GM23248 (cell line): ENCODE data around the gene SART1. TPM values are rescaled to one million over a fixed set of nuclear protein-coding genes. Genes with fewer than 3 reads are reported as not detected.

ENCODE experiments used
- DNase-seq: peaks from one replicate; pipeline ENCODE4 v3.0.0-alpha.2; 2015
- H2AFZ ChIP-seq: fragments of 200-600 bp; sonication (generic); 2 replicates; pipeline ENCODE4 v1.6.1; 2016; ENCODE audit warnings: antibody characterized with exemption
- H3F3A ChIP-seq: fragments of 200-600 bp; sonication (generic); 2 replicates; pipeline ENCODE4 v1.6.1; 2016; ENCODE audit warnings: mild to moderate bottlenecking, antibody characterized with exemption, mixed run types; ENCODE audit not compliant: insufficient read depth
- H3K27ac ChIP-seq: fragments of 200-600 bp; sonication (generic); 2 replicates; pipeline ENCODE4 v1.5.1; 2016; ENCODE audit warnings: mild to moderate bottlenecking
- H3K27me3 ChIP-seq: fragments of 200-600 bp; sonication (generic); replicated peaks from 2 replicates; pipeline ENCODE4 v1.6.1; 2016; ENCODE audit warnings: mild to moderate bottlenecking; ENCODE audit not compliant: insufficient read depth
- H3K36me3 ChIP-seq: fragments of 200-600 bp; sonication (generic); 2 replicates; pipeline ENCODE4 v1.6.1; 2016; ENCODE audit warnings: low read depth, mild to moderate bottlenecking
- H3K4me1 ChIP-seq: fragments of 200-600 bp; sonication (generic); 2 replicates; pipeline ENCODE4 v1.6.1; 2016; ENCODE audit warnings: mild to moderate bottlenecking; ENCODE audit not compliant: insufficient read depth
- H3K4me2 ChIP-seq: fragments of 200-600 bp; sonication (generic); one replicate; pipeline ENCODE4 v1.6.1; 2016; ENCODE audit warnings: mild to moderate bottlenecking; ENCODE audit not compliant: unreplicated experiment
- H3K4me3 ChIP-seq: fragments of 200-600 bp; sonication (generic); 2 replicates; pipeline ENCODE4 v1.5.1; 2016; ENCODE audit warnings: mild to moderate bottlenecking
- H3K79me2 ChIP-seq: fragments of 200-600 bp; sonication (generic); 2 replicates; pipeline ENCODE4 v1.6.1; 2016; ENCODE audit warnings: mild to moderate bottlenecking; ENCODE audit not compliant: insufficient read depth
- H3K9ac ChIP-seq: fragments of 200-600 bp; sonication (generic); 2 replicates; pipeline ENCODE4 v1.6.1; 2016; ENCODE audit warnings: mild to moderate bottlenecking
- H3K9me2 ChIP-seq: fragments of 200-600 bp; sonication (generic); 2 replicates; pipeline ENCODE4 v1.6.1; 2016; ENCODE audit warnings: mixed run types, mild to moderate bottlenecking, moderate library complexity; ENCODE audit not compliant: insufficient read depth
- H3K9me3 ChIP-seq: fragments of 200-600 bp; sonication (generic); one replicate; pipeline ENCODE4 v1.6.1; 2017; ENCODE audit warnings: low read depth
- H4K20me1 ChIP-seq: fragments of 200-600 bp; sonication (generic); 2 replicates; pipeline ENCODE4 v1.6.0; 2016; ENCODE audit not compliant: insufficient read depth
- EZH2 ChIP-seq: fragments of 200-600 bp; sonication (generic); IDR thresholded peaks from 2 replicates; pipeline ENCODE4 v1.6.1; 2018; ENCODE audit warnings: antibody characterized with exemption, mild to moderate bottlenecking; ENCODE audit not compliant: insufficient read depth, poor library complexity, severe bottlenecking
- EZH2phosphoT487 ChIP-seq: fragments of 200-600 bp; sonication (generic); IDR thresholded peaks from 2 replicates; pipeline ENCODE4 v1.6.1; 2018; ENCODE audit warnings: antibody characterized with exemption, moderate library complexity, mild to moderate bottlenecking, low read depth; ENCODE audit not compliant: insufficient read depth
- WGBS, 2 experiments: methylation state at CpG; one replicate each; pipeline ENCODE4 v1.1.6; 2015 to 2017; ENCODE audit warnings: low lambda C conversion rate in 2 of 2, low coverage in 1 of 2; ENCODE audit errors: missing lambda C conversion rate in 2 of 2; 5-methylcytosine and 5-hydroxymethylcytosine counted together
- in situ Hi-C: fragments of 300-500 bp; cut with MboI; formaldehyde crosslinking; loops from 2 replicates; pipeline ENCODE4 v1.15.0; 2020
- polyA plus RNA-seq: library from polyadenylated mRNA; unstranded; fragments of >200 nt; fragmentation: Nextera tagmentation; extraction: Ambion mirVana; gene quantifications from 2 replicates; pipeline ENCODE4 v1.2.1, GENCODE V29; 2016
- total RNA-seq: library from RNA; depleted of rRNA; stranded (reverse); fragments of >200 nt; shearing (Covaris generic); gene quantifications from 2 replicates; pipeline ENCODE4 v1.2.3, GENCODE V29; 2014

The SART1 gene
- total and polyA plus RNA-seq, 2 experiments from 2014 or later: 27.7 to 48.6 TPM

DNA sequence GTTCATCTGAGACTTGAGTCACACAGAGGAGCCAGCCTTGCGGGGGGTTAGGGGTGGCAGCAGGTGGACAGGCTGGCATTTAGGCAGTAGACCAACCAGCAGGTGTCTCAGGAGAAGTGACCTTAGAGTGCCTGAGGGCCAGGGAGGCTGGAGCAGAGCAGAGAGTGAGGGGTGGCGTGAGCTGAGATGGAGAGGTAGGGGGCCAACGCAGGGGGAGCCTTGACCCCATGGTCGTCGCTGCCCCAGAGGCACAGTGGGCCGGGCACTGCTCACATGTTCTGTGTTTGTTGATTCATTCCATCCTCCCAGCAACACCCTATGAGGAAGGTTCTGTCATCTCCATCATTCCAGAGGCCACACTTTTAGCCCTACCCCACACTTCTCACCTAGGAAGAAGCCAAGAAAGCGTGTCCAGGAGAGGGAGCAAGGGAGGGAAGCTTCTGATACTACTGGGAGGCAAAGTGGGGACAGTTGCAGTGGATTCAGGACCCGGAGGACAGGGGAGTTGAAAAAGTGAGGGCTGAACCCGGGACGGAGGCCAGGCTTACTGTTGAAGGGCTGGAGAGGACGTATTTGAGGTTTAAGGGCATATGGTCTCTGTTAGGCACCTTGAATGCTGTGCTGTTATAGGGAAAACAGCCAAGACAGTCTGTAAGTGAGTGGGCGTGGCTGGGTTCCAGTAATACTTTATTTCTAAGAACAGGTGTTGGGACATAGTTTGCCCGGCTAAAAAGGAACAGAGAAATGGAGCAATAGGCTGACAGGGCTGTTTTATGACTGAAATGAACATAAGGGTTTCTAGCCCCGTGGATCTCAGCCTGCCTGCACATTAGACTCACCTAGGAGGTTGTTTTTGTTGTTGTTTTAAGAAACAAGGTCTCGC, 7.3 kb downstream of the SART1 start:
- no peak overlapping the region for H3K4me3 ChIP-seq
- peaks cover 51% of the 10 kb centered on the region for H3K79me2 ChIP-seq
- H3K27me3 ChIP-seq: no peaks in the 10 kb centered on the region
- peak; percentile 19 for DNase-seq
- H3K9ac ChIP-seq: no peak overlapping the region
- in situ Hi-C loops: no loop called here
- no peak overlapping the region for H3K27ac ChIP-seq
- H4K20me1 ChIP-seq: no peaks in the 10 kb centered on the region
- WGBS, 2 experiments: 83 to 89% methylated on average over 15 of the region's 15 CpGs
- H3F3A ChIP-seq: peaks cover 13% of the 10 kb centered on the region; the same call in 1 of the 2 replicates
- peaks cover 2% of the 10 kb centered on the region; the same call in 1 of the 2 replicates for H3K4me1 ChIP-seq
- no peaks in the 10 kb centered on the region for H3K9me2 ChIP-seq
- no peak overlapping the region for H3K4me2 ChIP-seq
- no peak overlapping the region for H2AFZ ChIP-seq
- TF ChIP-seq EZH2phosphoT487 (no peak), EZH2 (no peak)
- no peaks in the 10 kb centered on the region for H3K9me3 ChIP-seq
- peaks cover 11% of the 10 kb centered on the region; the same call in 1 of the 2 replicates for H3K36me3 ChIP-seq

DNA sequence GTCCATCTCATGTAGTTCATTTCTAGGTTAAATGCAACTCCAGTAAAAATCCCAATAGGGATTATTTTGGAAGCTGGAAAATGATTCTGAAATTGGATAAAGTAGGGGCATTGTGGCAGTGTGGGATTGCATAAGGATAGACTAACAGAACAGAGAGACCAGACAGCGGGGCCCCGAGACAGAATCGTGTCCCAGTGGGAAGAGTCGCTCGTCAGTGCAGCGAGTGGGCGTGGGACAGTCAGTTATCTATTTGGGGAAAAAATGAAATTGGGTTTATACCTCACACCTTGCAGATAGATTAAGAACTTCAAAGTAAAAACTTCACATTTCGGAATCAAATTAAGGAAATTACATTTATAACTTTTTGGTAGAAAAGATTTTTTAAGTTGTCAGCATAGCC, 10.6 kb downstream of the SART1 start:
- H3K4me2 ChIP-seq: no peak overlapping the region
- in situ Hi-C loops: no loop called here
- H3K9me3 ChIP-seq: no peaks in the 10 kb centered on the region
- WGBS, 2 experiments: 95 to 99% methylated on average over 8 of the region's 8 CpGs
- peaks cover 13% of the 10 kb centered on the region; the same call in 1 of the 2 replicates for H3F3A ChIP-seq
- H2AFZ ChIP-seq: no peak overlapping the region
- H3K79me2 ChIP-seq: peaks cover 26% of the 10 kb centered on the region
- H3K4me1 ChIP-seq: no peaks in the 10 kb centered on the region
- no peaks in the 10 kb centered on the region for H3K36me3 ChIP-seq
- no peak overlapping the region for H3K4me3 ChIP-seq
- TF ChIP-seq EZH2phosphoT487 (no peak), EZH2 (no peak)
- no peaks in the 10 kb centered on the region for H3K27me3 ChIP-seq
- H4K20me1 ChIP-seq: no peaks in the 10 kb centered on the region
- H3K9ac ChIP-seq: no peak overlapping the region
- no peak for DNase-seq
- H3K9me2 ChIP-seq: no peaks in the 10 kb centered on the region
- no peak overlapping the region for H3K27ac ChIP-seq

DNA sequence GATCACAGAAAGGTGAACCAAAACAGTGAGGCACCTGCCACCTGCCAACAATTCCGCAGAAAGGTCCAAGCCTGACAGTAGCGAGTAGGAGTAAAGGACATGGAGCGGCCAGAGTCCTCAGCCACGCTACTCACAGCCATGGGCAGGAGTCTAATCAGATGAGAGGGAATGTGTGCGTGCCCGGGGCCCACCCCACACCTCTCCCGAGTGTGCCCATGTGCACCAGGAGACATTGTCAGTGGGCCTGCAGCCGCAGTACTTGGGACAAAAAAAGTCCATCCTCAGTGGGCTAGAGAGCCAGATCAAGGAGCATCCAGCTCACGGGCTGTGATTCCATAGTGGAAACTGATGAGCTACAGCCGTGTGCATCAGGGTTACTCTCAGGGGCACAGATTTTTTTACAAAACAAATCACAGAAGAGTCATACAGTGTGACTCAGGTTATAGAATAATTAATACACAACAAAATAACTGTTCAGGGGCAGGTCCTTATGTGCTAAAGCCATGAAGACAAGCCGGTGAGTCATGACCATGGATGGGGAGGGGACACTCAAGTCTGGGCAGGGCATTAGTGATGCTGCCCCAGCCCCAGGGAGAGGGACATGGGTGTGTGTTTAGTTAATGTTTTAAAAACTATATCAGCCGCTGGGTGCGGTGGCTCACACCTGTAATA, 12.0 kb downstream of the SART1 start:
- 66 to 71% methylated on average over 10 to 13 of the region's 13 CpGs for WGBS, 2 experiments
- TF ChIP-seq EZH2 (no peak), EZH2phosphoT487 (no peak)
- Histone ChIP-seq H4K20me1 (no peaks in the 10 kb centered on the region), H3K27ac (no peak overlapping the region), H3F3A (peaks cover 13% of the 10 kb centered on the region; the same call in 1 of the 2 replicates), H3K36me3 (no peaks in the 10 kb centered on the region; the same call in 1 of the 2 replicates), H3K4me3 (no peak overlapping the region), H3K9me3 (no peaks in the 10 kb centered on the region), H3K9me2 (no peaks in the 10 kb centered on the region), H2AFZ (no peak overlapping the region), H3K27me3 (no peaks in the 10 kb centered on the region), H3K4me2 (no peak overlapping the region), H3K9ac (no peak overlapping the region), H3K79me2 (peaks cover 20% of the 10 kb centered on the region), H3K4me1 (no peaks in the 10 kb centered on the region)
- in situ Hi-C loops: no loop called here
- peak; percentile 68 for DNase-seq

DNA sequence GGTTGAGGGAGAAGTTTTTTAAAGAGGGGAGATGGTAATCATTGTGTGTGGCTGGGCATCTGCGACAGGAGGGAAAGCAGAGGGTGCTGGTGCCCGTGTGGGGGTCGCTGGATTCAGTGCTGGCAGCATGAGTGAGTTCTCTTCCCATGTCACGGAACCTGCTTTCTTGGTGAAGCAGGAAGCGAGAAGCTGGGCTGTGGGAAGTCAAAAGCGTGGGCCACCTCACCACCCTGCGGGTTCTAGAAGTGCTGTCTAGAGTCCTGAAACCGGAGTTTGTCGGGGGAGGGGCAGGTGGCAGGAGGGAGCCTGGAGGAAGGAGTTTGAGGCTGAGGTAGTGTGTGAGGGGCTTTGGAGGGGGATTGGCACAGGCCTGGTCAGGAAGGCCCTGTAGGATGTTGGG, 14.2 kb downstream of the SART1 start:
- H3K9ac ChIP-seq: no peak overlapping the region
- no peaks in the 10 kb centered on the region for H3K79me2 ChIP-seq
- WGBS, 2 experiments: 95 to 98% methylated on average over 9 of the region's 9 CpGs
- no peaks in the 10 kb centered on the region for H4K20me1 ChIP-seq
- H3K36me3 ChIP-seq: no peaks in the 10 kb centered on the region; the same call in 1 of the 2 replicates
- no peak overlapping the region for H3K4me2 ChIP-seq
- H3K27me3 ChIP-seq: no peaks in the 10 kb centered on the region
- peaks cover 13% of the 10 kb centered on the region; the same call in 1 of the 2 replicates for H3F3A ChIP-seq
- H3K27ac ChIP-seq: no peak overlapping the region
- TF ChIP-seq EZH2phosphoT487 (no peak), EZH2 (no peak)
- in situ Hi-C loops: no loop called here
- no peak for DNase-seq
- H3K9me2 ChIP-seq: no peaks in the 10 kb centered on the region
- no peaks in the 10 kb centered on the region for H3K9me3 ChIP-seq
- no peak overlapping the region for H3K4me3 ChIP-seq
- no peaks in the 10 kb centered on the region for H3K4me1 ChIP-seq
- H2AFZ ChIP-seq: no peak overlapping the region
